Stimulated activated CD4-positive, alpha-beta T cell treated with anti-CD3 and anti-CD28 coated beads, TNF-alpha, amount 100 ng/mL, for 24 hours (primary cell): ENCODE results near the gene ENTPD2.

Experiments
- DNase-seq, 3 experiments: peaks; one replicate each; pipeline ENCODE4 v3.0.0-alpha.2; 2020; ENCODE audit warnings: low read depth in 3 of 3

ENTPD2 gene

DNA sequence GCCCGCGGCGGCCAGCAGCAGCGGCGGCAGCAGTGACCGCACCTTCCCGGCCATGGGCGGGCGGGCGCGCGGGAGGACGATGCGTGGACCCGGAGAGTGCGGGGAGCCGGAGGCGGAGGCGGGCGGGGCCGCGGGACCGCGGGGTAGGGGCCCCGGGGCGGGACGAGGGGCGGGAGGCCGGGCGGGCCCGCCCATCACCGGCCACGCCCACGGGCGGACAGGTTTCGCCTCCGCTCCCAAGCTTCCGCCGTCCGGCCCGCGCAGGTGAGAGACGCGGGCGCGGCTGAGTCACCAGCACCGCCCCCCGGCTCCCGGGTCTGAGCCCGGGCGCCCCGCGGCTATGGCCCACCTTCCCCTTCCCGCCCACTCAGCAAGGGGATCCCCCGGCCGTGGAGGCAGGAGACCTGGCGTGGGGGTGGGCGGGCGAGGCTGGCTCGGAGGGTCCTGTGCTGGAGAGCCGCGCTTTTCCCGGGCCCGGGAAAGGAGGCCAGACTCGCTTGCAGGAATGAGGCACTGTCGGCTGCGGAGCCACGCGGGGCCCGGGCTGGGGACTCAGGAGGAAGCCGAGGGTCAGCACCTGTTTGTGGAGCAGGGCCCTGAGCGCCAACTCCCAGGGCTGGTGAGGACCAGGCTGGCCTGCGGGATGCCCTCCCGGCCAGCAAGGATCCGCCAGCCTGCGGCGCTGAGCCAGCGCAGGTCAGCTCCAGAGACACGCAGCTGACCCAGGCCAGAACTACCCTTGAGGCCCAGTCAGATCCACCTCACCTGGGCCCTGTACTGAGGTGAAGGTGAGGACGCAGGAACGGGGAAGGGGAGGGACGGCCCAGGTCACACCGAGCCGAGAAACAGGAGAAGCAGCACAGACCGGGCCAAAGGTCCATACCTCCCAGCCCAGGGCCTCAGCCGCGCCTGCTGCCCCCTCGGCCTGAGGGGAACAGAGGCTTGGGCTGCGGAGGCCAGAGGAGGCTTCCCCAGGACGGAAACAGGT lies at the start of gene ENTPD2:
Gene ENTPD2 (minus strand): TSS at position 118 of the 988 bp plus-strand sequence. CDS start 64 bp downstream, at position 54.
- peak in 1 of 3 experiments; percentile 54 for DNase-seq

DNA sequence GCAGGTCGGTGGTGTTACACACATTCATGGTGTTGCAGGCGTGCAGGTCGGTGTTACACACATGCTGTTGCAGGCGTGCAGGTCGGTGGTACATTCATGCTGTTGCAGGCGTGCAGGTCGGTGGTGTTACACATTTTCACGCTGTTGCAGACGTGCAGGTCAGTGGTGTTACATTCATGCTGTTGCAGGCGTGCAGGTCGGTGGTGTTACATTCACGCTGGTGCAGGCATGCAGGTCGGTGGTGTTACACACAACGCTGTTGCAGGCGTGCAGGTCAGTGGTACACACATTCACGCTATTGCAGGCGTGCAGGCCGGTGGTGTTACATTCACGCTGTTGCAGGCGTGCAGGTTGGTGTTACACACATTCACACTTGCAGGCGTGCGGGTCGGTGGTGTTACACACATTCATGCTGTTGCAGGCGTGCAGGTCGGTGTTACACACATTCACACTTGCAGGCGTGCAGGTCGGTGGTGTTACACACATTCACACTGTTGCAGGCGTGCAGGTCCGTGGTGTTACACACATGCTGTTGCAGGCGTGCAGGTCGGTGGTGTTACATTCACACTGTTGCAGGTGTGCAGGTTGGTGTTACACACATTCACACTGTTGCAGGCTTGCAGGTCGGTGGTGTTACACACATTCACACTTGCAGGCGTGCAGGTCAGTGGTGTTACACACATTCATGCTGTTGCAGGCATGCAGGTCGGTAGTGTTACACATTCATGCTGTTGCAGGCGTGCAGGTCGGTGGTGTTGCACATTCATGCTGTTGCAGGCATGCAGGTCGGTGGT lies 49.5 kb upstream of the ENTPD2 start:
- DNase-seq = no peak

DNA sequence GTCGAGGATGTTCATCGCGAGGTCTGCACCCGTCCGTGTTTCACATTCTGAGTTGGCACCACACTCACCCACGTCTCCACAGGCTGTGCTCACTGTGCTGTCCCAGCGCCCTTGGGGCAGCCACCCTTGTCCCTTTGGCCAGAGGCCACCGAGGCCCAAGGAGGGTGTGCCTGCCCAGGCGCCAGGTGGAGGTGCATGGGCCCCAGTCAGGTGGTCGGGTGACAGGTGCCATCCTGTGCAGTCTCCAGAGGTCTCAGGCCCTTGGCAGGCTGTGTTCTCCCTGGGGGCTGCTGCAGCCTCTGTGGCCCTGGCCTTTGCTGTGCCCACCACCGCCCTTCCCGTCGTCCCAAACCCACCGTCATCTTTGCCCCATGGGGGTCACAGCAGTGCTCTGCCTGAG lies 45.4 kb upstream of the ENTPD2 start:
- DNase-seq = no peak

DNA sequence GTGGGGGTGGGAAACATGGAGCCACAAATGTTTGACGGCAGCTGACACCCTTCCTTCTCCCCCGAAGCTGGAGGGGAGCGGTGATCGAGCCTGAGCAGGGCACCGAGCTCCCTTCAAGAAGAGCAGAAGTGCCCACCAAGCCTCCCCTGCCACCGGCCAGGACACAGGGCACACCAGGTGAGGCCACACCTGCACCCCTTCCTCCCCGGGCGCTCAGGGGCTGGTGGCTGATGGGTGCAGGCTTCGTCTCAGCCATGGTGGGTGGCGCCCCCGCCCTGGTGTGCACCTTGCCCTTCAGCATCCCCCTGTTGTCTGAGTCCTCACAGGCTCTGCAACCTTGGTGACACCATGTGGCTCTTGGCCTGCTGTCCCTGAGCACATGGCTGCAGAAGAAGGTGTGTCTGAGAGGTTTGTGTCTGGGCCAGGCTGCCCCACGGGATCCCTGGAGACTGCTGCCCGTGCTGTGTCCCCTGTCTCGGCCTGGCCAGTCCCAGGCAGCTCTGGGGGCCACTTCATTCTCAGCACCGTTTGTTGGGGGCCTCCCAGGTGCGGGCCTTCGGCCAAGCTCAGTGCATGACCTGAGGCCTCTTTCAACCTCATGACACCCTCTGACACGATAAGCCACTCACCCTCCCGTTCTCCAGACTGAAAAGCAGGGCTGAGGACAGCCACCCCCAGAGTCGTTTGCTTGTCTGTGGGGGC lies 44.1 kb upstream of the ENTPD2 start:
- DNase-seq = no peak

DNA sequence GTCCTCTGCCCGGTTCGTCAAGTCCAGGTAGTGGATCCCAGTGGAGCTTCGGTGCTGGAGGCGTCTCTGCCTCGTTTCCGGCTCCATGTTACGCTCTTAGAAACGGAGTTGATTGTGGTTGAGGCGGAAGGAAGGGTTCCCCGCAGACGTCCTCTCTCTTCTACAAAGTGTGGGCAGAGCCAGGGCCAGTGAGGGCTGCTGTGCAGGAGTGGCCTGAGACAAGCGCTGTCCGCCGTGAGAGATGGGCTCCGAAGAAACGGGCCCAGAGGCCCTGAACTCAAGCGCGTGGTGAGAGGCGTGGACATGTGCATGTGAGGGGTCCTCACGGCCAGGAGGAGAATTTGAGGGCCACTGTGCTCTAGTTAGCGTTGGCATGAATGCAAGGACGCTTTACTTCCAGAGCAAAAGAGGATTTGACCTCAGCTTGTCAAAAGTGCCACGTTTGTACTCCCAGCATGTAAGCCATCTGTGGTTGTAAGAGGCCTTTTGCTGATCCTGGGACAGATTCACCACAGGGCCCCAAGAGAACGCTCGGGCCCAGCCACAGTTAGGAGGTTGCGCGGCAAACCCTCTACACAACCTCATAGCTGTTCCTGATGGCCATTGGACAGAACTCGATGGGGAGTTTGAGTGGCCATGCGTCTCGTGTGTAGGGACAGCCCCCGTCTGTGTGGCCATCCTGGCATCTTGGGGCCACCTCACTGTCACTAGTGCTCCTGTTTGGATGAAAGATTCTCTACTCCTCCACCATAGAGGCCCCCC lies 43.1 kb upstream of the ENTPD2 start:
- DNase-seq = no peak

DNA sequence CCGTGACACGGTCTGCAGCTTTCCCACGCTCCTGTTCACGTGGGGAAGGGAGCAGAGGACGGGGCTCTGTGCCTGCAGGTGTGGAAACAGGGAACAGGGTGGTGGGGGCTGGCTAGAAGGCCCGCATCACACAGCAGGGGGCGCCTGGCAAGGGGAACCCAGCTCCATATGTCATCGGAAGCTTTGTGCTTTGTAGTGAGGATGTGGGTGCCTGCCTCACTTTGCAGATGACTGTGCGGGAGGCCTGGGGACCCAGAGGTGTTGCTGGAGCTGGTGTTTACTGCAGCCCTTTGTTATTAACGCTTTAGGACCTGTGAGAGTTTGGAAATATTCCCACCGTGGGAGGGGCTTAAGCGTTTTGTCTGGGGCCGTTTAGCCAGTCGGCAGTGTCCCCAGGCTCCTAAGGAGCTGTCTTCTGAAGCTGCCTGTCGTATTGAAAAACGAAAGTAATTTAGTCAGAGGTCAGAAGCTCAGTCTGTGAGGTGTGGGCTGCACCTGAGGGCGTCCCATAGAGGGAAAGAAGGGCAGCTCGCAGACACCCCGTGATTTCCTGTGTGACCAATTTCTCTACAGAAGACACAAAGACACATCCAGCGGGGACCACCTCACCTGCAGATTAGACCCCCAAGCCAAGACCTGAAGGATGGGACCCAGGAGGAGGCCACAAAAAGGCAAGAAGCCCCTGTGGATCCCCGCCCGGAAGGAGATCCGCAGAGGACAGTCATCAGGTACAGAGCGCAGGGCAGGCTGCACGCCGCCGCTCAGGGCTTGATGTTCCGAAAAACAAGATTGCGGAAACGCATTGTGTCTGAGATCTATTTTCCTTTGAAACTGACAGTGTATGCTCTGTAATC lies 42.0 kb upstream of the ENTPD2 start:
- DNase-seq = peak; percentile 63 to 84 (median 71)

DNA sequence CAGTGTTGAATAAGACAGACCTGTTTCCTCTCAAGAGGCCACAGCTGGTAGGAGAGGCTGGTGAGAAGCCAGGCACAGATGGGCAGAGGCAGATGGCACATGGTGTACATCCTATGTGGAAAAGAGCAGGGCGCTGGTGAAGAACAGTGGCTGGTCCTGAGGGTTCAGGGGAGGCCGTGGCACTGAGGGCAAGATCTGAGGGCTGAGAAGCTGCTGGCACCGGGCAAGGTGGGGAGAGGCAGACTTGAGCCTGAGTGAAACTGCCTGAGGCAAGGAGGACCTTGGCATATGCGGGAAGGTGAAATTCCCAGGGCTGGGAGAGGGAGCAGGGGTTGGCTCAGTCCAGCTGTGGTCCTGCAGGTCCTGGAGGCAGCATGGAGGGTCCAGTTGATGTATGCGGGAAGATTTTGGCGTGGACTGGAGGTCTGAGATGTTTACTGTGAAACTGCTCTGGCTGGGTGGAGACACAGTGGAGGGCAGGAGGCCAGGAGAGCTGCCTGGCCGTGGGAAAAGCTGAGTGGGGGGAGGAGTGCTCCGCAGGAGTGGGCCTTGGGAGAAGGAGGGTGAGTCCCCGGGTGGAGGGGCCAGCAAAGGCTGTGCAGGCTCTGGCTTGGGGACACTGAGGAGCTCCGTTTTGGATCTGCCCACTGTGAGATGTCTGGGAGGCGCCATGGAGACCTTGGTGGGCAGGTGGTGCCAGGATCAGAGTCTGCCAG lies 35.5 kb upstream of the ENTPD2 start:
- no peak for DNase-seq

DNA sequence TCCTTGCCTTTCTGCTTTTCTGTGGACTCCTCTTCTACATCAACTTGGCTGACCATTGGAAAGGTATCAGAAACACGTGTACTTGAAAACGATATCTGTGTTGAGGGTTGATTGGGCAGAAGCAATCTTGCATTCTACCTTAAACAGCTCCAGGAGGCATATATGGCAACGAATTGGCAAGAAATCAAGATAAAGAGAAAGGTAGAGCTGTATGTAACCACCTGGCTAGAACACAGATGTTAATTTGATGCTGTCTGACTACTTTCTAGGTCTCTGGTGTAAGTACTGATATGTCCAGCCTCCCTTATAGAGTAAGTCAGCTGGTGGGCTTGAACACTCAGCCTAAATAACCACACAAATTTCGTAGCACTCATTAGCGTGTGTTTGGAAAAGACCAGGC lies 34.3 kb upstream of the ENTPD2 start:
- no peak for DNase-seq

DNA sequence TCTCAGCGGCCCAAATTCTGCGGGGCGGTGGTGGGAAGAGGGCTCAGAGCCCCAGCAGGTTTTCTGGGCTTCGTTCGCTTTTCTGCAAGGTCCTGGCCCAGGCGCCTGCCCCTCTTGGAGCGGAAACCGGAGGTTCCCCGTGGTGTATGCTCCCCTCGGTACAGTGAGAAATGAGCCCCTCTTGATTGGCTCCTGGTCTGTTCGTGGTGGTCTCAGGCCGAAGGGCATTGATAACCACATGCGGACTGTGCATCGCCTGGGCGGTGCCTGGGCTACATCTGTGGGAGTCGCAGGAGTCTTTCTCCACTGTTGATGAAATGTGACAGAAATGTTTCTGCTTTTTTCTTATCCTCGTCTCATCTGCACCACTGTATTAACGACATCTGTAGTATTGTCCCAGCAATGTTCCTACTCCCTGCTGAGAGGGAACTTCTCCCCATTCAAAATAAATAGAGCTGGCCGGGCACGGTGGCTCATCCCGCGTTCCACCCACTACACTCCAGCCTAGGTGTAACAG lies 33.6 kb upstream of the ENTPD2 start:
- peak in 1 of 3 experiments; percentile 11 for DNase-seq

DNA sequence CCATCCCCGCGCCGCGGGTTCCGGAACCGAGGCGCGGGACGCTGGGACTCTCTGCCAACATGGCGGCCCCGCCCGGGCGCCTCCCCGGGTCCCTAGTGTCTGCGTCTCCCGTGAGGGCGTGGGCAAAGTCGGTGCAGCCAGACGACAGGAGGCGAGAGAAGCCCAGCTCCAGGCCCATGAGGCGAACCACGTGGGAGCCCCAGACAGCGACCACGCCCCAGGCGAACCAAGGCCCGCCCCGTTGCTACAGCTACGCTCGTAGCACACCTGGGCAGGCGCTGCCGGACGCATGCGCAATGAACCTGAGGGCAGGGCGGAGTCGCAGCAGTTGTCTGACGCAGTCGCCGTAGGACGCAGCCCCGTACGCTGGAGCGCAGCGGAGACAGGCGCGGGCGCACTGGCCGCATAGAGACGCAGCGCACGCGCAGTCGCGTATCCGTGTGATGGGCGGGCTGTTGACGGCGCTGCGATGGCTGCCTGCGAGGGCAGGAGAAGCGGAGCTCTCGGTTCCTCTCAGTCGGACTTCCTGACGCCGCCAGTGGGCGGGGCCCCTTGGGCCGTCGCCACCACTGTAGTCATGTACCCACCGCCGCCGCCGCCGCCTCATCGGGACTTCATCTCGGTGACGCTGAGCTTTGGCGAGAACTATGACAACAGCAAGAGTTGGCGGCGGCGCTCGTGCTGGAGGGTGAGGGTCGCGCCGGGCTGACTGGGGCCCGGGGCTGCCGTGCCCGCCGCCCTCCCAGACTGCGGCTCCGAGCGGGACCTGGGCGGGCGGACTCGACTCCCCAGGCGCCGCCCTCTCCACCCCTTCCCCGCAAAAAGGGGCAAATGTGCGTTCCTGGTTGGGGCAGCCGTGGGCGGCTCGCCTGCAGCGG lies 32.9 kb upstream of the ENTPD2 start, which contains the start of gene MAN1B1:
Gene MAN1B1 (plus strand): TSS at position 455 of the 878 bp plus-strand sequence. CDS start 15 bp downstream, at position 470.
- DNase-seq = peak; percentile 99 to 100 (median 100)

DNA sequence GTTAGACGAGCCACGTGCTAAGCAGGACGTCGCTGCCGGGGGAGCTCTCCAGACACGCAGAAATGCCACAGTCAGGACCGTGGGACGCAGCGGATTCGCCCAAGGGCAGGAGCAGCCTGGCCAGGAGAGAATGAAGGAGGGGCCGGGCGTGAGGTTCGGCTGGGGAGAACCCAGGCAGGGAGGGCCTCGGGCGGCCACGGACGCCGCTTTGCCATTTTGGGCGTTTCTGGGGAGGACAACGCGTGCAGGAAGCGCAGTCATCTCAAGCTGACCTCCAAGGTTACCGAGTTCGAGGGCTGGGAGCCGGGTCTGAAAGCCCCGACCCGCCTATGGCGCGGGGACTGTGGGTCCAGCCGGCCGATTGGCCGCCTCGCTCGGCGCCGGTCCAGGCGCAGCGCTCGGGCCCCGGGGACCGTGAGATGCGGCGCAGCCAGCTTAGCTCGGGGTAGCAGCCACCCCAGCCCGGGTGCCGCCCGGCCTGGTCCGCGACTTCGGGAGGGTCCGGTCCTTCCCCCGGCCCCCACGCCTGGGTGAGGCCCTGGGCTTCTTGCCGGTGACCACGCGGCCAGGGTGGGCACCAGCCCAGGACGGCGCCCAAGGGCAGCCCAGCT lies 32.2 kb upstream of the ENTPD2 start:
- DNase-seq = no peak

DNA sequence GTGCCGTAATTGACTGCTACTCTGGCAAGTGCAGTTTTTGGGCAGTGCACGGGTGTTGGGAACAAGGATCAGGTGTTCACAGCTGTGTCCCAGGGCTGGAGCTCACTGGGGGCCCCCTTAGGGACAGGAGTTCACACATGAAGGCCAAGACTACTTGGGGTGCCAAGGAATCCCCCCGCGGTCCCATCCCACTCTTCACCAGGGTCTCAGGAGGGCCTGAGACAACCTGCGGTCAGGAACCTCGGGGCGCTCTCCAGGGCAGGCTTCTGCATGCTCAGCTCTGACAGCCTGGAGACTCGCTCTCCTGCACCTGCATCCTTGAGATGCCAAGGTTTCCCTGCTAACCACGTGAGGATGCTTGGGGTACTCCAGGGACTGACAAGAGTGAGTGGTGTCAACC lies 30.7 kb upstream of the ENTPD2 start:
- no peak for DNase-seq

DNA sequence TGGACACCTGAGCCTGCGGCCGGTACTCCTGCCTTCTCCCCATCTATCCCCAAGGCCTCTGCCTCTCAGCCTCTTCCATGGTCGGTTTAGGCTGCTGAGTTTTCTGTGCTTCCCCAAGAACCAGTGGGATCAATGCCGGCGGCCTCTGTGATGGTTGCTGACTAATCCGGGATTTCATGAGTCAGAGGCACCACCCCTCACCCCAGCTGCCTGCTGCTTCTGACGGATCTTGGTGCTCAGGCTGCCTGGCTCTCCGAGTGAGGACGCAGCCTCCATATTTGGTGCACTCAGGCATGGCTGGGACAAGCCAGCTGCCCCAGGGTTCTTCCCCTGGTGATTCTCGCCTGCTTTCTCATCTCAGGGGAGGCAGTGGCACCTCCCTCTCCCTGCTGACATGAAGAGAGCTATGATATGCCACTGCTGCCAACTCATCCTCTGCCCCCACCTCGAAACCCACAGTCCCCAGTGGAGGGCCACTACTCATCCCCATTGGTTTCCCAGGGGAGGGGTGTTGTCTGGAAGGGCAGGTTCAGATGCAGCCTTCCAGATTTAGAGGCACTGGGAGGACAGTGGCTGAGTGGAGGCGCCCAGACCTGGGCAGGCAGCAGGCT lies 29.6 kb upstream of the ENTPD2 start:
- DNase-seq = no peak

DNA sequence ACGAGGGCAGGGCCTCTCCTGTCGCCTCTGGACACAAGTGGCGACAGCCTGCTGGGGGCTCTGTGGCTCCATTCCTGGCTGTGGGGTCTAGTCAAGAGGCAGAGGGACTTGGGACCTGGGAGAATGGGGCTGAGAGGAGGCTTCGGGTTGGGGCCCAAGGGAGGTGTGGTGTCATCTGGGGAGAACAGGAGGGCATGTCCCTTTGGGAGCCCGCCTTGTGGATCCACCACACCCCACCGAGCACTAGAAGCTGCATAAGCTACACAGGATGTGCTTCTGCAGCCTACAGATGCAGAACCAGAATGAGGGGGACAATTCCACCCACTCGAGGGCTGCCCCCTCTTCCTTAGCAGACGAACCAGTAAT lies 29.0 kb upstream of the ENTPD2 start:
- no peak for DNase-seq

DNA sequence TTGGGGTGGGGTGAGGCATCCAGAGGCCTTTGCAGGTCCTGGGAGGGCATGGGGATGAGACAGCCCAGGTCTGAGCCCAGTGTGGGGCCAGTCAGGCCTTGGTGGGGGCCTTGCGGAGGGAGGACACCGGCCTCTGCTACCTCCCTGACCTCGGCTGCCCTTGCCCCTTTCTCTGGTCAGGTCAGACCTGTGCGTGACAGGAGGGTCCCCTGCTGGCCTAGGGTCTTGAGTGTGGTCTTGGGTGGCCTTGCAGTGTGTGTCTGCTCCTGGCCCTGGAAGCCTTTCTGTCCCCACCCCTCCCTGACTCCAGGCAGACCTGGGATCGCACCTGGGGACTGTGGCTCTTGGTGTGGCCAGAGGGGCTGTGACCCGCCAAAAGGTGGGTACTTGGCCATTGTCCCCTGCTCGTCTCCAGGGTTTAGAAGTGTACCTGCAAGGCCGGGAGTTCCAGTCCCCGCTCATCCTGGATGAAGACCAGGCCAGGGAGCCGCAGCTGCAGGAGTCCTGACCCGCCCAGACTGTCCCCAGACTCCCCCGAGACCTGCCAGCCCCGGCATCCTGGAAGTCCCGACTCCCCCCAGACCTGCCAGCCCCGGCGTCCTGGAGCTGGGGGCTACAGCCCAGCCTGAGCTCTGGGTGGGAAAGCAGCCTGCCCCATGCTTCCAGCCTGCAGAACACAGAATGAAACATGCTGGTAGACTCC lies 28.5 kb upstream of the ENTPD2 start:
- no peak for DNase-seq

DNA sequence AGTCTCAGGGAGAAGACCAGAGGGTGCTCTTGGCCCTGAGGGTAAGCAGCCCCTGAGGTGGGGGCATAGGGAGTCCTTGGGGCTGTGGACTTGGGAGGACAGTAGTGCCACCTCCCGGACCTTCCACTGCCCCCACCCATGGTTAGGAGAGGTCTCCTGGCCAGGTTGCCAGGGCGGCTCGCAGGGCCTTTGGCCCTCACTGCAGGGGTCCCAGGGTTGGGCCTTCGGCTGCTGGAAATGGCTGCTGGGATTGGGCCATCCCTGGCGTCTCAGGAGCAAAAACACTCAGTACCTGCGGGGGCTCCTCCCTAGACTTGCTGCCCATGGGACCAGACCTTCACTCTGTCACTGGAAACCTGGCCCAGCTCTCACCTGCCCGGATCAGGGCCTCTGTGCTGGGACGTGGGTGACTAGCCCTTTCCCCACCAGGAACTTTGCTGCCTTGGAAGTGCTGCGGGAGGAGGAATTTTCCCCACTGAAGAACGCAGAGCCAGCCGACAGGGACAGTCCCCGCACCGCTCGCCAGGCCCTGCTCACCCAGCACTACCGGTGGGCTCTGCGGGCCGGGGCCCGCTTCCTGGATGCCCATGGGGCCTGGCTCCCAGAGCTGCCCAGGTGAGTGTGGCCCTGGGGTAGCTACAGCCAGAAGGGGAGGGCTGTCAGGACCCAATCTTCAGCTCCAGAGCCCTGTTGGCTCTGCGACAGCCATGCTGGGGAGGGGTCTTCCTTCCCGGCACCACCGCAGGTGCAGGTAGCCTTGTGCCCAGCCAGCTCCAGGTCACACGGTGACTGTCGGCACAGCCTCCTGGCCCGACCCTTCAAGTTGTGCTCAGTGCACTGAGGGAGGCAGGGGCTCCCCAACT lies 26.6 kb upstream of the ENTPD2 start:
- DNase-seq = no peak
